H1 (cell line): ENCODE data around the gene C11orf65. TPM values are rescaled to one million over a fixed set of nuclear protein-coding genes. Genes with fewer than 3 reads are reported as not detected.

ENCODE experiments used
- CTCF ChIA-PET: fragments of 300-600 bp; sonication (Branson Sonifier 250); formaldehyde crosslinking; loops from one replicate; lab custom pipeline; 2021; ENCODE audit not compliant: partially characterized antibody; lab: Charles Lee
- POLR2A ChIA-PET: fragments of 300-600 bp; sonication (Branson Sonifier 250); formaldehyde crosslinking; loops from one replicate; lab custom pipeline; 2021; ENCODE audit warnings: inconsistent platforms; ENCODE audit not compliant: partially characterized antibody; lab: Charles Lee
- DNase-seq, 2 experiments: peaks; one replicate each; pipeline versions ENCODE4 v3.0.0 to v3.0.0-alpha.2; 2010 to 2022; ENCODE audit warnings: low spot score in 2 of 2, low read depth in 1 of 2, mixed read lengths in 1 of 2
- FAIRE-seq: peaks from 2 replicates; lab custom pipeline; 2011; peaks lifted over from hg19 to GRCh38; lab: Jason Lieb, UNC
- H2AFZ ChIP-seq: 2 replicates; pipeline ENCODE4 v1.8.1; 2012; ENCODE audit warnings: low read length, inconsistent platforms
- H2AK5ac ChIP-seq: 2 replicates; pipeline ENCODE4 v1.6.1; 2013; ENCODE audit warnings: low read depth, low read length
- H2BK120ac ChIP-seq: replicated peaks from 2 replicates; pipeline ENCODE3; 2013; ENCODE audit warnings: low read depth, low read length, inconsistent platforms
- H2BK12ac ChIP-seq: 2 replicates; pipeline ENCODE4 v1.6.1; 2013; ENCODE audit warnings: low read depth, low read length
- H2BK15ac ChIP-seq: 2 replicates; pipeline ENCODE4 v1.6.1; 2013; ENCODE audit warnings: low read length
- H2BK20ac ChIP-seq: 2 replicates; pipeline ENCODE4 v1.6.1; 2013; ENCODE audit warnings: low read length
- H2BK5ac ChIP-seq: 2 replicates; pipeline ENCODE4 v1.6.1; 2013; ENCODE audit warnings: low read depth, low read length
- H3K14ac ChIP-seq: 2 replicates; pipeline ENCODE4 v1.6.1; 2013; ENCODE audit warnings: inconsistent platforms; ENCODE audit not compliant: insufficient read length
- H3K18ac ChIP-seq: 2 replicates; pipeline ENCODE4 v1.6.1; 2013; ENCODE audit warnings: low read length; ENCODE audit errors: extremely low read depth
- H3K23ac ChIP-seq: 2 replicates; pipeline ENCODE4 v1.6.1; 2013; ENCODE audit warnings: inconsistent platforms; ENCODE audit not compliant: insufficient read length
- H3K23me2 ChIP-seq: 2 replicates; pipeline ENCODE4 v1.6.1; 2013; ENCODE audit warnings: low read depth, low read length
- H3K27ac ChIP-seq: 2 replicates; pipeline ENCODE4 v1.6.1; 2011; ENCODE audit warnings: low read depth, low read length, inconsistent platforms
- H3K27me3 ChIP-seq, 4 experiments: replicated peaks in 1 of 4; 1 replicate in 1 of 4; 2 replicates in 3 of 4; pipeline versions ENCODE4 v1.6.1 to v1.8.1; 2011 to 2013; ENCODE audit warnings: low read length in 3 of 4, mild to moderate bottlenecking in 3 of 4, inconsistent platforms in 2 of 4, mixed read lengths in 2 of 4, moderate library complexity in 1 of 4; ENCODE audit not compliant: control insufficient read depth in 3 of 4, insufficient read depth in 3 of 4; ENCODE audit errors: extremely low read depth in 1 of 4
- H3K36me3 ChIP-seq, 4 experiments: 2 replicates each; pipeline versions ENCODE4 v1.6.1 to v1.8.1; 2011 to 2013; ENCODE audit warnings: mild to moderate bottlenecking in 4 of 4, low read length in 3 of 4, moderate library complexity in 2 of 4, control low read depth in 1 of 4, inconsistent platforms in 1 of 4; ENCODE audit not compliant: insufficient read depth in 4 of 4, control insufficient read depth in 2 of 4
- H3K4ac ChIP-seq: replicated peaks from 2 replicates; pipeline ENCODE3; 2013; ENCODE audit warnings: low read length, low read depth, mixed read lengths, inconsistent platforms; ENCODE audit not compliant: insufficient read length
- H3K4me1 ChIP-seq, 4 experiments: replicated peaks in 1 of 4; 1 replicate in 1 of 4; 2 replicates in 3 of 4; pipeline versions ENCODE4 v1.6.1 to v1.8.1; 2011 to 2013; ENCODE audit warnings: low read length in 3 of 4, inconsistent platforms in 2 of 4, mixed read lengths in 1 of 4; ENCODE audit not compliant: insufficient read depth in 4 of 4, control insufficient read depth in 3 of 4
- H3K4me2 ChIP-seq, 2 experiments: 2 replicates each; pipeline versions ENCODE4 v1.6.1 to v1.8.1; 2011 to 2013; ENCODE audit warnings: low read depth in 2 of 2, low read length in 2 of 2, control low read depth in 1 of 2, inconsistent platforms in 1 of 2, mild to moderate bottlenecking in 1 of 2; ENCODE audit not compliant: insufficient read depth in 1 of 2
- H3K4me3 ChIP-seq, 4 experiments: fragments of 200-600, 300-600 bp in 1 of 4; sonication (generic), shearing (Covaris generic), sonication (Bioruptor Twin) in 1 of 4; 2 replicates each; pipeline versions ENCODE4 v1.5.1 to v1.8.1; 2011 to 2016; ENCODE audit warnings: low read length in 4 of 4, low read depth in 3 of 4, control low read depth in 2 of 4, inconsistent platforms in 2 of 4, mild to moderate bottlenecking in 2 of 4, mixed read lengths in 1 of 4, moderate library complexity in 1 of 4; ENCODE audit not compliant: insufficient read depth in 2 of 4; ENCODE audit errors: extremely low read depth in 1 of 4
- H3K56ac ChIP-seq: replicated peaks from 2 replicates; pipeline ENCODE3; 2013; ENCODE audit warnings: low read depth, mild to moderate bottlenecking, mixed read lengths, low read length, inconsistent platforms; ENCODE audit not compliant: insufficient read length
- H3K79me1 ChIP-seq: 2 replicates; pipeline ENCODE4 v1.6.1; 2013; ENCODE audit warnings: low read depth, low read length, control low read depth
- H3K79me2 ChIP-seq, 2 experiments: 2 replicates each; pipeline versions ENCODE4 v1.6.1 to v1.8.1; 2012 to 2013; ENCODE audit warnings: low read length in 2 of 2, mild to moderate bottlenecking in 2 of 2, inconsistent platforms in 1 of 2; ENCODE audit not compliant: insufficient read depth in 2 of 2, control insufficient read depth in 1 of 2
- H3K9ac ChIP-seq, 4 experiments: replicated peaks in 1 of 4; 1 replicate in 1 of 4; 2 replicates in 3 of 4; pipeline versions ENCODE4 v1.6.1 to v1.8.1; 2011 to 2013; ENCODE audit warnings: low read depth in 3 of 4, low read length in 3 of 4, control low read depth in 2 of 4, mild to moderate bottlenecking in 2 of 4, moderate library complexity in 2 of 4, inconsistent platforms in 1 of 4; ENCODE audit errors: extremely low read depth in 1 of 4
- H3K9me3 ChIP-seq, 2 experiments: 2 replicates each; pipeline versions ENCODE4 v1.6.1 to v1.8.1; 2012 to 2013; ENCODE audit warnings: mild to moderate bottlenecking in 2 of 2, moderate library complexity in 2 of 2, control low read depth in 1 of 2, inconsistent platforms in 1 of 2, low read depth in 1 of 2, low read length in 1 of 2, mixed read lengths in 1 of 2; ENCODE audit not compliant: insufficient read depth in 2 of 2
- H4K20me1 ChIP-seq, 2 experiments: replicated peaks in 1 of 2; 2 replicates each; pipeline versions ENCODE3 to v1.8.1; 2011 to 2013; ENCODE audit warnings: inconsistent platforms in 2 of 2, low read length in 2 of 2, mild to moderate bottlenecking in 1 of 2; ENCODE audit not compliant: insufficient read depth in 2 of 2, control insufficient read depth in 1 of 2
- H4K5ac ChIP-seq: 2 replicates; pipeline ENCODE4 v1.6.1; 2013; ENCODE audit warnings: low read length, low read depth, mixed read lengths, inconsistent platforms; ENCODE audit not compliant: insufficient read length
- H4K8ac ChIP-seq: 2 replicates; pipeline ENCODE4 v1.8.0; 2013; ENCODE audit warnings: mild to moderate bottlenecking, moderate library complexity, low read length, inconsistent platforms; ENCODE audit not compliant: insufficient read depth; ENCODE audit errors: extremely low read depth
- H4K91ac ChIP-seq: replicated peaks from 2 replicates; pipeline ENCODE3; 2013; ENCODE audit warnings: low read length, mixed read lengths, inconsistent platforms; ENCODE audit not compliant: insufficient read length
- CREB1 ChIP-seq: IDR thresholded peaks from 2 replicates; pipeline ENCODE4 v1.6.1; 2012; ENCODE audit warnings: inconsistent platforms
- EGR1 ChIP-seq: IDR thresholded peaks from 2 replicates; pipeline ENCODE4 v1.6.1; 2011; ENCODE audit warnings: low read depth, low read length, borderline replicate concordance
- FOSL1 ChIP-seq: IDR thresholded peaks from 2 replicates; pipeline ENCODE4 v1.6.1; 2011; ENCODE audit warnings: mild to moderate bottlenecking, low read depth, low read length, moderate library complexity; ENCODE audit not compliant: insufficient read depth
- HDAC6 ChIP-seq: IDR thresholded peaks from one replicate; pipeline ENCODE4 v1.7.1; 2012; ENCODE audit warnings: low read depth, mild to moderate bottlenecking, inconsistent platforms, low read length, moderate library complexity
- JUND ChIP-seq: IDR thresholded peaks from 2 replicates; pipeline ENCODE4 v1.6.1; 2011; ENCODE audit warnings: mild to moderate bottlenecking, improper control_type of control experiment, low read length
- KDM1A ChIP-seq: fragments of 200-600, 300-600 bp; sonication (generic); IDR thresholded peaks from 2 replicates; pipeline ENCODE4 v1.7.1; 2016; ENCODE audit warnings: mild to moderate bottlenecking, low read length, borderline replicate concordance
- KDM4A ChIP-seq: IDR thresholded peaks from one replicate; pipeline ENCODE4 v1.7.1; 2012; ENCODE audit warnings: low read depth, mild to moderate bottlenecking, moderate library complexity, low read length, inconsistent platforms; ENCODE audit not compliant: severe bottlenecking
- NANOG ChIP-seq: IDR thresholded peaks from 2 replicates; pipeline ENCODE4 v1.6.1; 2011; ENCODE audit warnings: low read length, low read depth, mild to moderate bottlenecking, inconsistent platforms; ENCODE audit not compliant: insufficient read depth, poor library complexity, severe bottlenecking
- RFX5 ChIP-seq: IDR thresholded peaks from 2 replicates; pipeline ENCODE4 v1.6.1; 2011; ENCODE audit warnings: low read depth, low read length, improper control_type of control experiment, borderline replicate concordance
- SP1 ChIP-seq: IDR thresholded peaks from 2 replicates; pipeline ENCODE4 v1.6.1; 2011; ENCODE audit warnings: low read depth, low read length
- SRF ChIP-seq: IDR thresholded peaks from 2 replicates; pipeline ENCODE4 v1.6.1; 2011; ENCODE audit warnings: mild to moderate bottlenecking, low read depth, low read length, moderate library complexity
- SUZ12 ChIP-seq: fragments of 200-600 bp; sonication (generic); IDR thresholded peaks from 2 replicates; pipeline ENCODE4 v1.6.1; 2012; ENCODE audit warnings: mild to moderate bottlenecking, inconsistent platforms, low read length, moderate library complexity, mixed read lengths
- TBP ChIP-seq: IDR thresholded peaks from 2 replicates; pipeline ENCODE4 v1.6.1; 2011; ENCODE audit warnings: low read depth, low read length, improper control_type of control experiment
- ZNF274 ChIP-seq: IDR thresholded peaks from 2 replicates; pipeline ENCODE4 v1.7.0; 2012; ENCODE audit warnings: low read length, borderline replicate concordance; ENCODE audit errors: extremely low read depth
- WGBS, 2 experiments: shearing (Covaris generic) in 1 of 2; methylation state at CpG; one replicate each; pipeline versions ENCODE4 v1.1.6 to v1.1.7; 2013 to 2015; ENCODE audit warnings: low lambda C conversion rate in 2 of 2, mixed read lengths in 2 of 2, inconsistent platforms in 1 of 2, low coverage in 1 of 2, missing lambda C conversion rate in 1 of 2; ENCODE audit not compliant: insufficient replicate concordance in 2 of 2, insufficient coverage in 1 of 2, insufficient read length in 1 of 2; ENCODE audit errors: extremely low coverage in 1 of 2, missing lambda C conversion rate in 1 of 2; 5-methylcytosine and 5-hydroxymethylcytosine counted together
- polyA plus RNA-seq, 7 experiments: library from polyadenylated mRNA; depleted of rRNA in 3 of 7; stranded (reverse) in 5 of 7; unstranded in 2 of 7; fragments of >200 nt in 5 of 7; fragments of 200-250 nt in 2 of 7; gene quantifications; 1 replicate in 5 of 7; 2 replicates in 1 of 7; 4 replicates in 1 of 7; pipeline versions ENCODE4 v1.2.1 to v1.2.3, GENCODE V29; 2011 to 2013; ENCODE audit warnings: missing spikeins in 2 of 7, mixed read lengths in 2 of 7
- total RNA-seq: library from RNA; stranded (reverse); fragmentation: NEBNext Ultra II Directional; extraction: Animal tissue kit (Norgen Biotek cat#: 25700); gene quantifications from 2 replicates; pipeline ENCODE4 v1.2.1, GENCODE V29; 2021
- TF ChIP-seq, protein P1 (sequence below): IDR thresholded peaks from 2 replicates; pipeline ENCODE4 v1.6.1; 2012; ENCODE audit warnings: inconsistent platforms

Gene C11orf65
- total and polyA plus RNA-seq, 2 of the 8 experiments (the other 6 are each of a cell fraction or from before 2014, with no cell fraction given), result 0.14 to 0.22 TPM

DNA sequence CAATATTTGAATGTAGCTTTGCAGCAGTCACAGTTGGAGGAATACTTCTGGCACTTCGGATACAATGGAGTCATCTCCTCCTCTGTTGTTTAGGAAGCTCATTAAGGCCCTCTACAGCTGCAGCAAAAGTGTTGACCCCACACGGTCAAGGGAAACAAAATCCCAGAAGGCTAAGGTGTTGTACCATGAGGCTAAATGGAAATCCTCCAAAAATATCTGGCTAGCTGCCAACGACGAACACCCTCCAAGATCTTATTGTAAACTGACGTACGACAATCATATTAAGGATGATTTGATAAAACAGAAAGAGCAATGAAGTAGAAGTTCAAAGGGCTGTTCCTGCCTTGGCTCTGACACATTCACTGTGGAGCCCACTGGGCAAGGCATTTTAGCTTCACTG is 26.9 kb upstream of the C11orf65 start:
- ChIA-PET CTCF (interaction anchor here (1.5 kb wide), 1 partner anchor 9 kb away, joined by 5 read pairs; no protein-coding TSS in a partner anchor), POLR2A (interaction anchor here (1.1 kb wide), 1 partner anchor 9 kb away, joined by 4 read pairs; no protein-coding TSS in a partner anchor)
- Histone ChIP-seq H3K18ac (no peak overlapping the region), H2BK15ac (no peak overlapping the region), H3K27me3 (peaks cover 0 to 6% (median 2%) of the 10 kb centered on the region in 4 experiments; a peak in 2 of 7 replicates), H2BK12ac (no peak overlapping the region), H2AFZ (no peak overlapping the region), H3K23ac (no peak overlapping the region), H3K36me3 (no peaks in the 10 kb centered on the region), H3K79me2 (no peaks in the 10 kb centered on the region), H2BK5ac (no peak overlapping the region), H4K20me1 (no peaks in the 10 kb centered on the region), H2BK20ac (no peak overlapping the region), H4K8ac (no peak overlapping the region), H3K4me2 (no peak overlapping the region), H3K14ac (no peak overlapping the region), H3K4me3 (no peak overlapping the region), H2BK120ac (no peak overlapping the region), H3K27ac (no peak overlapping the region), H3K79me1 (no peaks in the 10 kb centered on the region), H3K4me1 (peaks cover 0 to 7% (median 2%) of the 10 kb centered on the region in 4 experiments; a peak in 6 of 7 replicates), H3K9ac (no peak overlapping the region), H4K5ac (no peak overlapping the region), H4K91ac (no peak overlapping the region), H2AK5ac (no peak overlapping the region), H3K56ac (no peak overlapping the region), H3K4ac (no peak overlapping the region), H3K23me2 (peaks cover 6% of the 10 kb centered on the region; the same call in 1 of the 2 replicates), H3K9me3 (no peaks in the 10 kb centered on the region)
- FAIRE-seq (no peak), DNase-seq (no peak)
- WGBS, 2 experiments, result 89% methylated on average over 6 of the region's 6 CpGs; no CpG with 5 or more reads in 1 of the 2 experiments
- no peak for TF ChIP-seq EGR1
- no peak for TF ChIP-seq CREB1
- no peak for TF ChIP-seq FOSL1
- TF ChIP-seq HDAC6, result no peak
- TF ChIP-seq SP1, result no peak
- no peak for TF ChIP-seq NANOG
- TF ChIP-seq KDM4A, result no peak
- no peak for TF ChIP-seq ZNF274
- TF ChIP-seq RFX5, result no peak
- TF ChIP-seq SUZ12, result no peak
- no peak for TF ChIP-seq KDM1A
- no peak for TF ChIP-seq JUND
- no peak for TF ChIP-seq TBP
- no peak for TF ChIP-seq SRF
- TF ChIP-seq, protein P1, sequence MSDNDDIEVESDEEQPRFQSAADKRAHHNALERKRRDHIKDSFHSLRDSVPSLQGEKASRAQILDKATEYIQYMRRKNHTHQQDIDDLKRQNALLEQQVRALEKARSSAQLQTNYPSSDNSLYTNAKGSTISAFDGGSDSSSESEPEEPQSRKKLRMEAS, result no peak
